ENCODE results near the gene PIK3C2G.
"Not testable (repeated sequence)": the region's sequence is repeated elsewhere in the genome, so short reads cannot be mapped to it uniquely, and the experiment has no call there.

PIK3C2G gene, protein sequence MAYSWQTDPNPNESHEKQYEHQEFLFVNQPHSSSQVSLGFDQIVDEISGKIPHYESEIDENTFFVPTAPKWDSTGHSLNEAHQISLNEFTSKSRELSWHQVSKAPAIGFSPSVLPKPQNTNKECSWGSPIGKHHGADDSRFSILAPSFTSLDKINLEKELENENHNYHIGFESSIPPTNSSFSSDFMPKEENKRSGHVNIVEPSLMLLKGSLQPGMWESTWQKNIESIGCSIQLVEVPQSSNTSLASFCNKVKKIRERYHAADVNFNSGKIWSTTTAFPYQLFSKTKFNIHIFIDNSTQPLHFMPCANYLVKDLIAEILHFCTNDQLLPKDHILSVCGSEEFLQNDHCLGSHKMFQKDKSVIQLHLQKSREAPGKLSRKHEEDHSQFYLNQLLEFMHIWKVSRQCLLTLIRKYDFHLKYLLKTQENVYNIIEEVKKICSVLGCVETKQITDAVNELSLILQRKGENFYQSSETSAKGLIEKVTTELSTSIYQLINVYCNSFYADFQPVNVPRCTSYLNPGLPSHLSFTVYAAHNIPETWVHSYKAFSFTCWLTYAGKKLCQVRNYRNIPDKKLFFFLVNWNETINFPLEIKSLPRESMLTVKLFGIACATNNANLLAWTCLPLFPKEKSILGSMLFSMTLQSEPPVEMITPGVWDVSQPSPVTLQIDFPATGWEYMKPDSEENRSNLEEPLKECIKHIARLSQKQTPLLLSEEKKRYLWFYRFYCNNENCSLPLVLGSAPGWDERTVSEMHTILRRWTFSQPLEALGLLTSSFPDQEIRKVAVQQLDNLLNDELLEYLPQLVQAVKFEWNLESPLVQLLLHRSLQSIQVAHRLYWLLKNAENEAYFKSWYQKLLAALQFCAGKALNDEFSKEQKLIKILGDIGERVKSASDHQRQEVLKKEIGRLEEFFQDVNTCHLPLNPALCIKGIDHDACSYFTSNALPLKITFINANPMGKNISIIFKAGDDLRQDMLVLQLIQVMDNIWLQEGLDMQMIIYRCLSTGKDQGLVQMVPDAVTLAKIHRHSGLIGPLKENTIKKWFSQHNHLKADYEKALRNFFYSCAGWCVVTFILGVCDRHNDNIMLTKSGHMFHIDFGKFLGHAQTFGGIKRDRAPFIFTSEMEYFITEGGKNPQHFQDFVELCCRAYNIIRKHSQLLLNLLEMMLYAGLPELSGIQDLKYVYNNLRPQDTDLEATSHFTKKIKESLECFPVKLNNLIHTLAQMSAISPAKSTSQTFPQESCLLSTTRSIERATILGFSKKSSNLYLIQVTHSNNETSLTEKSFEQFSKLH (N-terminal part only)

GRCh38 chr12:18261273-18261672, at the start of gene PIK3C2G:
Gene PIK3C2G, plus strand, starts transcription at chr12:18261518. Its CDS starts 20,564 bp downstream, at chr12:18282082.
- no peak for DNase-seq

GRCh38 chr12:18217966-18218365, 43.4 kb upstream of the PIK3C2G start:
- DNase-seq, result no peak

GRCh38 chr12:18221726-18222125, 39.6 kb upstream of the PIK3C2G start:
- no peak for DNase-seq

DNA sequence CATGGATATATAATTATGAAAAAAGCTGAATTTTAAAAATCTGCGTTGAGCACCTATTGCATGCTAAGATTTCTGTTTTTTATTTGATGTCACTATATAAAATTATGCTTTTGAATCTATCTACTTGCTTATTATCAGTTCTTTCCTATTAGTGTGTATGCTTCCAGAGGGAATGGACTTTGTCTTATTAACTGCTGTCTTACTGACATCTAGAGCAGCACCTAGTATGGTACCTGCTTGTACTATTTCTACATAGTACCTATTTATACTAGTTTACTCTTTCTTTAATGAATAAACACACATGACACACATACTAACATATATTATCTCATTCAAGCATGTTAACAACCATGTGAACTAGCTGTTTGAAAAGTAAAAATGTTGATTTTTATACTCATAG, 38.6 kb upstream of the PIK3C2G start:
- no peak for DNase-seq

DNA sequence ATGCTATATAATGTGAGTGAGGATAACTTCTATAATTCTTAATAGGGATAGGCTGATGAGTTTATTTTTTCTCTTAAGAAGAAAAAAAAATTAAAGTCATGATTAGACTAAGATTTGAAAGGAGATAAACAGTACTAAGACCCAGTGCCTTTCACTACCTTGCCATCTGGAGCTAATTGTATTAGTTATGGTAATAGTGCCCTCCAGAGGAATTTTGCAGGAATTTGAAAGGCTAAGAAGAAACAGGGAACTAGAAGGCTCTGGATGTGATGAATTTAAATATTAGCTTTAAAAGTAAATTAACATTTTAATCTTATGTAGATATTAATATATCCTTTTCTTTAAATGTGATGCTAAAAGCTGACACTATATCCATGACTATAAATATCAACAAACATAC, 36.6 kb upstream of the PIK3C2G start:
- DNase-seq, result no peak

GRCh38 chr12:18239526-18239925, 21.8 kb upstream of the PIK3C2G start:
- DNase-seq, result no peak

DNA sequence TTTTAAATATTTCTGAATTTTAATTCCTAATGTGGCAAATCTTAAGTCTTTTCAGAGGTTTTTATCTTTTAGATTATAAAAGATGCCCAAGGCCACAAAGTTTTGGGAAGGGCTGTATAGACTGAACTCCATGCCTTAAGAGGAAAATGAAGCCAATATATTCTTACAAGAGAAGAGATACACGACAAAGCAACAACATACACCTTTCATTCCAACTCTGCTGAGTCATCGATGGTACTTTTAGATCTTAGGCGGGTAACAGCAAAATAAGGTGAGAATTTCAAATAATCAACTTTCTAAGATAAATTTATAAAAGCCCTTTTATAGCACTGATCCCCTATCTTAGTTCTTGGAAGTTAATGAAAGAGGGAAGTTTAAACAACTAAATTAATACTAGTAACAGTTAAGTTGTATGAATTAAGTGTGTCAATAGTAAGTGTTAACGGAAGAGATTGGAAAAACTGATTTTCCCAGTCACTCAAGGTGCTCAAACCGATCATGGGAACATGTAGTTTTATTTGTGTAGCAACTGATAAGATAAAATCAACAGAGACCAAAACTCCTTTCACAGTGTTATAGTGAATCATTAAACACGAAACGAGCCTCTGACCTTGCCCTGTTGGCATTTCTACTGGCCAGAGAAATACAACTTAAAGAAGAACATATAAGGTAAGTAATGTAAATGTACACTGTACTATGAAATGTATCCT, 18.8 kb upstream of the PIK3C2G start:
- DNase-seq, result no peak

GRCh38 chr12:18243238-18243637, 18.1 kb upstream of the PIK3C2G start:
- DNase-seq, result no peak

DNA sequence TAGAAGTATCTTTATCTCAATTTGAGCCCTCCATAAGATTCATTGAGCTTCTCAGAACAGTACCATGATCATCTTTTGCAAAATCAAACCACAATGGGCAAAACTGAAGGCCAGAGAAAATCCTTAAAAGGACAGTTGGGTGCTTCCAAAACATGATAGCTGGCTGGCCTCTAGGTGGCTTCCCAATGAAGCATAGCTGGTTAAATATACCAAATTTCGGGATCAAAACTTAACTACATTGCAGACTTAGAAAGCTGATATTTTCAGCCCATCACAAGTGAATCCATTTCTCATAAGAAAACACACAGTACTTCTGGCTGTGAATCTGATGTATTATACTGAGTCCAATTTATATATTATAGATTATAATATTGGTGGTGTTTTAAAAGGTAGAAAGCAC, 15.3 kb upstream of the PIK3C2G start:
- DNase-seq, result no peak

- DNase-seq, result no peak
Measured at GRCh38 chr12:18250313-18250916, 10.9 kb upstream of the PIK3C2G start.

GRCh38 chr12:18254081-18254480, 7.2 kb upstream of the PIK3C2G start:
- no peak for DNase-seq

DNA sequence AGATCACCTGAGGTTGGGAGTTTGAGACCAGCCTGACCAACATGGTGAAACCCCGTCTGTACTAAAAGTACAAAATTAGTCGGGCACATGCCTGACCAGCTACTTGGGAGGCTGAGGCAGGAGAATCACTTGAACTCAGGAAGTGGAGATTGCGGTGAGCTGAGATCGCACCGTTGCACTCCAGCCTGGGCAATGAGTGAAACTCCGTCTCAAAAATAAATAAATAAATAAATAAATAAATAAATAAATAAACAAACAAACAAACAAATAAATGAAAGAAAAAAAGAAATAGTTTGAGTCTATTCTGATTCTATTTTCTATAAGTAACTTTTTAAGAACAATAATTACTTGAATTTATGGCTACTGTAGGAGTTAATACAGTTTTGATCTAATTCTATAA, 6.3 kb upstream of the PIK3C2G start:
- not testable (repeated sequence) for DNase-seq

- no peak for DNase-seq
Measured at GRCh38 chr12:18257251-18257650, 4.1 kb upstream of the PIK3C2G start.

GRCh38 chr12:18258929-18259328, 2.4 kb upstream of the PIK3C2G start:
- DNase-seq, result no peak

- no peak for DNase-seq
Measured at GRCh38 chr12:18259906-18260682, 1.2 kb upstream of the PIK3C2G start.

- no peak for DNase-seq
Measured at GRCh38 chr12:18261906-18262305, 588 bp downstream of the PIK3C2G start.

- DNase-seq, result no peak
Measured at GRCh38 chr12:18262514-18262913, 1.2 kb downstream of the PIK3C2G start.

DNA sequence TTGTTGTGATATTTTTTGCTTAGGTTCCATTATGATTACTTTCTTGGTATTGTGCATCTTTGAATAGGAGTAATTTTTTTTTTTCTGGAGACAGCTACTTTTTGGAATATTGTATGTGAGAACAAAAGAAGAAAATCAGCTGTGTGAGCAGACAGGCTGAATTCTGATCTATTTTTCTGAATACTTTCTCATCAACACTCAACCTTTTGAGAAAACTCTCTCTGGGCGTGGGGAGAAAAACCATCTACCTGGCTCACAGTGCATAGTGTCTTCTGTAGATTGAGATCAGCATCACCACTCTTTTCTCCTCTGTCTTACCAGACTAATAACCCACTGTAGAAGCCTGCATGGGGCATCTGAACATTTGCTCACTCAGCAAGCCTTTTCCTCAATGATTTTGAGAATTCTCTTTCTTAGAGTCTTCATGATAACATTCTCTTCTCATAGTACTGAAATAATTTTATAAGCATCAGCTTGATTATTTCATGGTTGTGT, 3.3 kb downstream of the PIK3C2G start:
- DNase-seq, result no peak

GRCh38 chr12:18267427-18268099, 6.2 kb downstream of the PIK3C2G start:
- DNase-seq, result no peak

DNA sequence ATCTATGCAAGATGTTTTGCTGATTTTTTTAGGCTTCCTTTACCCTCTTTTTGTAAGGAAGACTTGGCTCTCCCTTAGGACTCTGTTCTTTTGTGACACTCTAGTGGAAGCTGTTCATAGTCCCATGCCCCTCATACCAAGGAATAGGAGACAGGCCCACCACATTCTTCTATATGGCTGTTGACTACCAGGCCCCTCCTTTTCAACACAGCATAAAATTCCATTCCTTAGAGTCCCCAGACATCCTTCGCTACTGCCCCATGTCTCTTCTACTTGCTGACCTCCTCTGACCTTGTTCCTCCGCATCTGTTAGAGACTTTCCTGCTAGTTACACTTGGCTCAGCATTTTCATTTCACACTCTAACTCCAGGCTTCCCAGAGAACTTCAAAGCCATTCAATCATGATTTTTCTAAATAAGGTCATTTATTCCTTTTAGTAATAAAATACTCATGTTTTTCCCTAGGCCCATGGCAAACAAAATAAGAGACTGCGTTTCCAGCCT, 9.7 kb downstream of the PIK3C2G start:
- no peak for DNase-seq
